ENCODE measurements around the gene ACBD6.
"Not testable (repeated sequence)": the region's sequence is repeated elsewhere in the genome, so short reads cannot be mapped to it uniquely, and the experiment has no call there.

The ACBD6 gene

GRCh38 chr1:180444522-180444921, 57.9 kb downstream of the ACBD6 start:
- CTCF ChIA-PET, result no interaction called here
- no peak for DNase-seq
- no peaks in the 10 kb centered on the region for H3K9me3 Mint-ChIP-seq
- H3K27me3 Mint-ChIP-seq, result no peaks in the 10 kb centered on the region
- H3K4me1 Mint-ChIP-seq, result no peaks in the 10 kb centered on the region
- no peak overlapping the region for H3K27ac Mint-ChIP-seq
- H3K4me3 Mint-ChIP-seq, result no peak overlapping the region
- H3K36me3 Mint-ChIP-seq, result peaks cover 3% of the 10 kb centered on the region

- Mint-ChIP-seq H3K36me3 (peaks cover 13% of the 10 kb centered on the region), H3K4me3 (no peak overlapping the region), H3K27ac (no peak overlapping the region), H3K9me3 (peaks cover 5% of the 10 kb centered on the region), H3K27me3 (no peaks in the 10 kb centered on the region), H3K4me1 (no peaks in the 10 kb centered on the region)
- CTCF ChIA-PET, result no interaction called here
- DNase-seq, result no peak
Observed at GRCh38 chr1:180440335-180440734, 62.0 kb downstream of the ACBD6 start.

GRCh38 chr1:180435566-180435965, 66.8 kb downstream of the ACBD6 start:
- Mint-ChIP-seq H3K4me3 (no peak overlapping the region), H3K9me3 (peaks cover 7% of the 10 kb centered on the region), H3K4me1 (no peaks in the 10 kb centered on the region), H3K27me3 (no peaks in the 10 kb centered on the region), H3K36me3 (peaks cover 10% of the 10 kb centered on the region), H3K27ac (no peak overlapping the region)
- CTCF ChIA-PET, result interaction anchor here (0.6 kb wide), 1 partner anchor 43 kb away, joined by 3 read pairs; no protein-coding TSS in a partner anchor
- no peak for DNase-seq

GRCh38 chr1:180433873-180434272, 68.5 kb downstream of the ACBD6 start:
- peaks cover 7% of the 10 kb centered on the region for H3K9me3 Mint-ChIP-seq
- H3K36me3 Mint-ChIP-seq, result peaks cover 14% of the 10 kb centered on the region
- no peaks in the 10 kb centered on the region for H3K4me1 Mint-ChIP-seq
- no peak overlapping the region for H3K27ac Mint-ChIP-seq
- CTCF ChIA-PET, result interaction anchor here (1.5 kb wide), 1 partner anchor 19 kb away, joined by 5 read pairs; no protein-coding TSS in a partner anchor
- no peak for DNase-seq
- no peaks in the 10 kb centered on the region for H3K27me3 Mint-ChIP-seq
- no peak overlapping the region for H3K4me3 Mint-ChIP-seq

- Mint-ChIP-seq H3K27ac (no peak overlapping the region), H3K4me3 (no peak overlapping the region), H3K36me3 (peaks cover 11% of the 10 kb centered on the region), H3K9me3 (peaks cover 2% of the 10 kb centered on the region), H3K27me3 (no peaks in the 10 kb centered on the region), H3K4me1 (no peaks in the 10 kb centered on the region)
- CTCF ChIA-PET, result interaction anchor here (1.6 kb wide), 1 partner anchor 16 kb away, joined by 4 read pairs; no protein-coding TSS in a partner anchor
- DNase-seq, result no peak
Observed at GRCh38 chr1:180431683-180432082, 70.7 kb downstream of the ACBD6 start.

GRCh38 chr1:180428782-180429695, 73.3 kb downstream of the ACBD6 start:
- H3K4me3 Mint-ChIP-seq, result no peak overlapping the region
- peak overlapping the region; percentile 1 for H3K27ac Mint-ChIP-seq
- CTCF ChIA-PET, result no interaction called here
- H3K27me3 Mint-ChIP-seq, result no peaks in the 10 kb centered on the region
- no peaks in the 10 kb centered on the region for H3K4me1 Mint-ChIP-seq
- peaks cover 2% of the 10 kb centered on the region for H3K9me3 Mint-ChIP-seq
- DNase-seq, result no peak
- peaks cover 10% of the 10 kb centered on the region for H3K36me3 Mint-ChIP-seq

- H3K4me3 Mint-ChIP-seq, result no peak overlapping the region
- H3K36me3 Mint-ChIP-seq, result peaks cover 15% of the 10 kb centered on the region
Observed at GRCh38 chr1:180425952-180426351, 76.4 kb downstream of the ACBD6 start.

GRCh38 chr1:180424848-180425457, 77.4 kb downstream of the ACBD6 start:
- Mint-ChIP-seq H3K4me3 (no peak overlapping the region), H3K27ac (no peak overlapping the region), H3K9me3 (peaks cover 2% of the 10 kb centered on the region), H3K27me3 (no peaks in the 10 kb centered on the region), H3K4me1 (no peaks in the 10 kb centered on the region), H3K36me3 (peaks cover 14% of the 10 kb centered on the region)
- CTCF ChIA-PET, result interaction anchor here (1.0 kb wide), 1 partner anchor 172 kb away, joined by 4 read pairs; no protein-coding TSS in a partner anchor
- no peak for DNase-seq

More at GRCh38 chr1:180425952-180426351, 76.4 kb downstream of the ACBD6 start:
- Mint-ChIP-seq H3K9me3 (peaks cover 2% of the 10 kb centered on the region), H3K27ac (no peak overlapping the region), H3K27me3 (no peaks in the 10 kb centered on the region), H3K4me1 (no peaks in the 10 kb centered on the region)
- no peak for DNase-seq
- CTCF ChIA-PET, result interaction anchor here (0.8 to 1.1 kb wide), 2 partner anchors 10 to 27 kb away, joined by 3 to 4 read pairs; no protein-coding TSS in a partner anchor

GRCh38 chr1:180421614-180422013, 80.8 kb downstream of the ACBD6 start:
- Mint-ChIP-seq H3K27me3 (no peaks in the 10 kb centered on the region), H3K4me1 (no peaks in the 10 kb centered on the region), H3K36me3 (peaks cover 5% of the 10 kb centered on the region), H3K4me3 (no peak overlapping the region), H3K27ac (no peak overlapping the region), H3K9me3 (peaks cover 2% of the 10 kb centered on the region)
- CTCF ChIA-PET, result no interaction called here
- DNase-seq, result no peak

- CTCF ChIA-PET, H3K27ac Mint-ChIP-seq, H3K4me1 Mint-ChIP-seq, H3K4me3 Mint-ChIP-seq, DNase-seq, H3K27me3 Mint-ChIP-seq, H3K9me3 Mint-ChIP-seq, H3K36me3 Mint-ChIP-seq: not testable (repeated sequence)
Observed at GRCh38 chr1:180421145-180421544, 81.2 kb downstream of the ACBD6 start.

GRCh38 chr1:180415985-180416633, 86.3 kb downstream of the ACBD6 start:
- Mint-ChIP-seq H3K9me3 (peaks cover 3% of the 10 kb centered on the region), H3K4me1 (no peaks in the 10 kb centered on the region), H3K27me3 (no peaks in the 10 kb centered on the region), H3K36me3 (peaks cover 3% of the 10 kb centered on the region), H3K27ac (no peak overlapping the region), H3K4me3 (no peak overlapping the region)
- CTCF ChIA-PET, result interaction anchor here (0.7 to 2.7 kb wide), 13 partner anchors 9 to 396 kb away, joined by 3 to 31 read pairs (median 4); no protein-coding TSS in a partner anchor
- no peak for DNase-seq

GRCh38 chr1:180415236-180415848, 87.0 kb downstream of the ACBD6 start:
- CTCF ChIA-PET, result interaction anchor here (0.7 to 2.8 kb wide), 16 partner anchors 9 to 235 kb away, joined by 3 to 31 read pairs (median 4); no protein-coding TSS in a partner anchor
- Mint-ChIP-seq H3K4me1 (no peaks in the 10 kb centered on the region), H3K36me3 (peaks cover 10% of the 10 kb centered on the region), H3K27me3 (no peaks in the 10 kb centered on the region), H3K27ac (no peak overlapping the region), H3K9me3 (peaks cover 3% of the 10 kb centered on the region), H3K4me3 (no peak overlapping the region)
- no peak for DNase-seq

- no peak overlapping the region for H3K4me3 Mint-ChIP-seq
- no peak for DNase-seq
- no peaks in the 10 kb centered on the region for H3K27me3 Mint-ChIP-seq
- no peaks in the 10 kb centered on the region for H3K4me1 Mint-ChIP-seq
- CTCF ChIA-PET, result interaction anchor here (2.8 kb wide), 1 partner anchor 160 kb away, joined by 18 read pairs; no protein-coding TSS in a partner anchor
- H3K27ac Mint-ChIP-seq, result no peak overlapping the region
- H3K9me3 Mint-ChIP-seq, result peaks cover 5% of the 10 kb centered on the region
- H3K36me3 Mint-ChIP-seq, result peaks cover 24% of the 10 kb centered on the region
Observed at GRCh38 chr1:180412583-180412982, 89.8 kb downstream of the ACBD6 start.

- not testable (repeated sequence) for DNase-seq, H3K27me3 Mint-ChIP-seq, H3K4me3 Mint-ChIP-seq, H3K4me1 Mint-ChIP-seq, H3K27ac Mint-ChIP-seq, H3K9me3 Mint-ChIP-seq
- CTCF ChIA-PET, result interaction anchor here (1.0 kb wide), 1 partner anchor 156 kb away, joined by 3 read pairs; no protein-coding TSS in a partner anchor
- H3K36me3 Mint-ChIP-seq, result peaks cover 24% of the 10 kb centered on the region
Observed at GRCh38 chr1:180408128-180408527, 94.2 kb downstream of the ACBD6 start.

All from activated naive CD4-positive, alpha-beta T cell treated with anti-CD3 and anti-CD28 coated beads, Interleukin-2, amount 10 ng/mL, durations not matched to agents 7 days and 5 days (primary cell).